DMS153 (cell line): Measurements from ENCODE around the gene MYLK2.
A peak's percentile ranks its signal among the peaks of the same experiment; 100 is the strongest.
"Not testable (repeated sequence)": the region's sequence is repeated elsewhere in the genome, so short reads cannot be mapped to it uniquely, and the experiment has no call there.

Experiments used
- DNase-seq: peaks from one replicate; lab custom pipeline; 2025; lab: John Stamatoyannopoulos, UW

The MYLK2 gene

DNA sequence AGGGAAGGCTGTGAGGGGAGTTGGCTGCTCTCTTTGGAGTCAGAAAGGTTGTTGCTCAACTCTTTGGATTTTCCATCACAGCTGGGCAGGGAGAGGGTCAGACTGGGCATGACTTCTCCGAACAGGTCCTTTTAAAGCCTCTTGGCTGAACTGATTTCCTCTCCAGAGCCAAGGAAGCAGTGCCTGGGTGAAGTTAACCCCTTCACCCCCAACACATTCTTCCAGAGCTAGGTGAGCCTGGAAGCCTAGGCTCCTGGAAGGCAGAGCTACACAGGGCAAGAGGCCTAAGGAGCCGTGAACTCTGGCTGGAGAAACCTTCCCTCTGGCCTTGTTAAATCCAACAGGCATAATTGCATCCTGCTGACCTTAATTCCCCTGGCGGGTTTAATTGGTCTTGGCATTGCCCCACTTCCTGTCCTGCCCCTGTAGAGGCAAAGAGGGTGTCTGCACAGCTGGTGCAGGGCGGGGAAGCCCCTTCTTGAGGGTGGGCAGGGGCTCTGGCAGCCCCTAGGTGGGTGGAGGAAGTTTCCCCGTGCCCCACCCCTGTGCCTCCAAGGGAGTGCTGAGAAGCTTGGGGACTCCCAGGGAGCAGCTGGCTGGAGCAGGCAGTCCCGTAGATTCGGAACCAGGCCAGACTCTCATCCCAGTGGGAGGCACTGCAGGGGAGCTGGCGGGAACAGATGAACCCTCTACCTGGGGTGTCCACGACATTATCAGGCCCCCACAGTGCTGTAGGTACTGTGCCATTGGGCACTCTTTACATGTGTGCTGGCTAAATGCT lies 3.6 kb upstream of the MYLK2 start:
- peak; percentile 12 for DNase-seq

DNA sequence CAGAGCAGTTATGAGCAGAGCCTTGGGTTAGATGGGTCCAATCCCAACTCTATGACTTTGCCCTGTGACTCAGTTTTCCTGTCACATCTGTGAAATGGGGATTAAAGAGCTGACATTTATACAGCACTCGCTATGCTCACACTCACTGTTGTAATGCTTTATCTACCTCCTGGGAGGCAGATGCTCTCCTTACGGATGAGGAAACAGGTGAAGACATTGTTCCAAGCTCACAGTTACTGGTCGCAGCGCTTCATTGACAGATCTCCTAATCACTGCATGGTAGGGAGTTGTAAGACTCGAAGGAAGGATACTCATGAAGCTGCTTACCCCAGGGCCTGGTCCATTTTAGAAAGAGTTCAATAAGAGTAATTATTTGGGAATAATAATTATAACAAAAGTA lies 2.9 kb upstream of the MYLK2 start:
- no peak for DNase-seq

DNA sequence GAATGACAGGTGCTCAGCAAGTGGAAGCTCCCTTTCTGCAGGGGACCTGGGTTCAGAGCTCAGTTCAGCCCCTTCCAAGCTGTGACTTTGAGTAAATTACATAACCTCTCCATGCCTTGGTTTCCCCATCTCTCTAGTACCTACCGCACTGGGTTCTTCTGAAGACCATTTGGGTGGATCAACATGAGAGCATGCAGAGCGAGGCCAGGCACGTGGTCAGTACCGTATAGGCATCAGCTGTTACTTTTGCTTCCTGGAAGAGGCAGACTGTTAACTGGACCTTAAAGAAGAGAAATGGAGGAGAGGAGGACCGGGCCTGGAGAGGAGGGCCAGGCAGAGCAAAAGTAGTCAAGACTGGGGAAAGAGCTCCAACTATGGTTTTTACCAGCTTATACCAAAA lies 1.7 kb upstream of the MYLK2 start:
- no peak for DNase-seq

DNA sequence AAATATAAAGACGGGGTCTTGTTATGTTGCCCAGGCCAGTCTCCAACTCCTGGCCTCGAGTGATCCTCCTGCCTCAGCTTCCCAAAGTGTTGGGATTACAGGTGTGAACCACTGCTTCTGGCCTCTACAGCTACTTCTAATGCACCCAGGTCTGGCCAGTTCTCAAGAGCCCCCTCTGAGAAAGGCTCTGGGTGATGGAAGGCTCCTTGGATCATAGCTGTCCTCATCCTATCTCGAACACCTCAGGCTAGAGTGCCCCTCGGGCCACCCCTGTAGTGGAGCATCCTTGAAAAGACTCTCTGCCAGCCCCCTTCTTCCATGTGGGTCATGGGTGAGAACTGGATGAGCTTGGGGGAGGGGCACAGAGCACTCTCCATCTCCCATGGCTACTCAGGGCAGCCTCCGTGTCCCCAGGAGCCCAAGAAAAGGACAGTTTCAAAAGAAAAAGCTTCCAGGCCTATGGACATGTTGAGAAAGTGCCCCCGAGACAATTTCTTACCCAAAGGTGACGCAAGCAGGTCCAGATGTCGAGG lies 714 bp upstream of the MYLK2 start:
- no peak for DNase-seq

DNA sequence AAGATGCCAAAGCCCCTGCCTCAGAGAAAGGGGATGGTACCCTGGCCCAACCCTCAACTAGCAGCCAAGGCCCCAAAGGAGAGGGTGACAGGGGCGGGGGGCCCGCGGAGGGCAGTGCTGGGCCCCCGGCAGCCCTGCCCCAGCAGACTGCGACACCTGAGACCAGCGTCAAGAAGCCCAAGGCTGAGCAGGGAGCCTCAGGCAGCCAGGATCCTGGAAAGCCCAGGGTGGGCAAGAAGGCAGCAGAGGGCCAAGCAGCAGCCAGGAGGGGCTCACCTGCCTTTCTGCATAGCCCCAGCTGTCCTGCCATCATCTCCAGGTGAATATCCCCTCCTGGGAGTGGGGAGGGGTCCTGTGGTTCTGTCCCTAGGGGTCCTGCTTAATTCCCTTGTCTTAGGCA lies 1.1 kb downstream of the MYLK2 start:
- no peak for DNase-seq

DNA sequence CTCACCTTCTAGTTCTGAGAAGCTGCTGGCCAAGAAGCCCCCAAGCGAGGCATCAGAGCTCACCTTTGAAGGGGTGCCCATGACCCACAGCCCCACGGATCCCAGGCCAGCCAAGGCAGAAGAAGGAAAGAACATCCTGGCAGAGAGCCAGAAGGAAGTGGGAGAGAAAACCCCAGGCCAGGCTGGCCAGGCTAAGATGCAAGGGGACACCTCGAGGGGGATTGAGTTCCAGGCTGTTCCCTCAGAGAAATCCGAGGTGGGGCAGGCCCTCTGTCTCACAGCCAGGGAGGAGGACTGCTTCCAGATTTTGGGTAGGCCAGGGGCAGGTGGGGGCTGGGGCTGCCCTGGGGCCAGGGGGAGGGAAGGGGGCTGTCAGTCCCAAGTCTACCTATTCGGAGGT lies 2.3 kb downstream of the MYLK2 start:
- DNase-seq: no peak

DNA sequence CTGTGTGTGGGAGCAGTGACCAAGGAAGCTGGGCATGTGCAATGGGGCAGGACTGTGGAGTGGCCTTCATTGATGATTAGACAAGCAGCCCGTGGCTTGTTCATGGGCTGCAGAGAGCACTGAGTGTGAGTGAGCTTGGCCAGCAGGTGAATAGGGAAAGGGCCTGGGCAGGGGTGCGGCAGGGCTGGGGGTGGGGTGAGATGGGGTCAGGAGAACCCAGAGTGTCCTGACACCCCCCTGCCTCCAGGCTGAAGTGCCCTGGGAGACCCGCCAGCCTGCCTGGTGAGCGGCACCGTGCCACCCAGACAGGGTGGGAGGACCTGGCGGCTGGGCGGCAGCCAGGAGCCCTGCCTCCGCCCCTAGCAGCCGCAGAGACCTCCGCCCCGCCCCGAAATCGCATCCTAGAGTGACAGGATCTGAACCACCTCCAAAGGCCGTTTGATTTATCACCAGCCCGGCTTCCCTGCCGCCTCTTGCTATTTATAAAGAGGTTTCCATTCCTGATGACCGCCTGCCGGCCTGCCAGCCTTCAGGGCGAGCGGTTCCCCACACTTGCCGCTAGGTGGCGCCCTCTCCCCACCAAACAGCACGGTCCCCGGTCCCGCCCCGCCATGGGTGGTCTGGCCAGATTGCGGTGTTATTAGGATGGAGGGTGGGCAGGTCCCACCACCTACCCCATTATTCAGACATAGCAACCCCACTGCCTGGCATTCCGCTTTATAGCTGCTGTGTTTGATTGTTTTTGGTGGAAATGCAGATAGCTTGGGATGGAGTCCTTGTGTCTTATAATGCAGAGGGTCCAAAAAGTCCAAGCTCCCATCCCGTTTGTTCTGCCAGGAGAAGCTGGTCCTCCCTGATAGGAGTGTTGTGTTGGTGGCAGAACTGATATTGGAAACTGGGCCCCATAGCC lies 3.5 kb downstream of the MYLK2 start:
- peak; percentile 73 for DNase-seq

DNA sequence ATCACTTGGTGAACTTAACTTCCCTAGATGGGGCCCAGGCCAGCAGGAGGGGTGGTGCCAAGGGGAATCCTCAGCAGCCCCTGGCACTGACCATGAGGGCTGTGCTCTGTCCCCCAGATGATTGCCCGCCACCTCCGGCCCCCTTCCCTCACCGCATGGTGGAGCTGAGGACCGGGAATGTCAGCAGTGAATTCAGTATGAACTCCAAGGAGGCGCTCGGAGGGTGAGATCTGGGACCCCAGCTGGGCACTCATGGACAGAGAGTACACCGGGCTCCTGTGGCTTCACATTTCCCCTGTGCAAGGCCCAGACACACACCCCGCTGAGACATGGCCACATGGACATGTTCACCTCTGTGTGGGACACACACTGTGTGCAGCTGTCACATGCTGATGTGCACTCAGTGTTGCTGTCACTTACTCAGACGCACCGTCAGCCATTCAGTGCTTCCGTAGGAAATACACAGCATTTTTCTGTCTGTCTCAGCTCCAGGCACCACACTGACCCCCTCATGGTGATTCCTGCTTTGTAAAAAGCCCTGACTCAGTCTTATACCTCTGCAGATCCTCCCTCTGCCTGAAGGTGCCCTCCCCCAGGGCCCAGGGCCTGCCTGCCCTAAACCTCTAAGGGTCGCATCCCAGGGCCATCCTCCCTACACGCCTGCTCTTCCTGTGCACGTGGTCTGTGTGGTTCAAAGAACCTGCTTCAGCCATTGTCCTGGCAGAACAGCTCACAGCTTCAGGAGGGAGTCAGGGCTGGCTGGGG lies 4.4 kb downstream of the MYLK2 start:
- no peak for DNase-seq

DNA sequence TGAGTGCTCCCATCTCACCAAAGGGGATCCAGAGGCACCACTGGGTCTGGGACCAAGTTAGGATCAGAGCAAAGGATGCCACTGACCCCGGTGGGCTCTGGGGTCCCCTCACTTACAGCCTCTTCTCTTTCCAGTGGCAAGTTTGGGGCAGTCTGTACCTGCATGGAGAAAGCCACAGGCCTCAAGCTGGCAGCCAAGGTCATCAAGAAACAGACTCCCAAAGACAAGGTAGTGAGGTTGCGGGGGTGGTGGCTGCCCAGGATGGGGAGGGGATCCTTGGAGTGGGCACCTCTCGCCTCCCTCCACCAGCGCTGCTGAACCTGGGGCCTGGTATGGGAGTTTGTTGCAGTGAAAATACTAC lies 4.9 kb downstream of the MYLK2 start:
- no peak for DNase-seq

DNA sequence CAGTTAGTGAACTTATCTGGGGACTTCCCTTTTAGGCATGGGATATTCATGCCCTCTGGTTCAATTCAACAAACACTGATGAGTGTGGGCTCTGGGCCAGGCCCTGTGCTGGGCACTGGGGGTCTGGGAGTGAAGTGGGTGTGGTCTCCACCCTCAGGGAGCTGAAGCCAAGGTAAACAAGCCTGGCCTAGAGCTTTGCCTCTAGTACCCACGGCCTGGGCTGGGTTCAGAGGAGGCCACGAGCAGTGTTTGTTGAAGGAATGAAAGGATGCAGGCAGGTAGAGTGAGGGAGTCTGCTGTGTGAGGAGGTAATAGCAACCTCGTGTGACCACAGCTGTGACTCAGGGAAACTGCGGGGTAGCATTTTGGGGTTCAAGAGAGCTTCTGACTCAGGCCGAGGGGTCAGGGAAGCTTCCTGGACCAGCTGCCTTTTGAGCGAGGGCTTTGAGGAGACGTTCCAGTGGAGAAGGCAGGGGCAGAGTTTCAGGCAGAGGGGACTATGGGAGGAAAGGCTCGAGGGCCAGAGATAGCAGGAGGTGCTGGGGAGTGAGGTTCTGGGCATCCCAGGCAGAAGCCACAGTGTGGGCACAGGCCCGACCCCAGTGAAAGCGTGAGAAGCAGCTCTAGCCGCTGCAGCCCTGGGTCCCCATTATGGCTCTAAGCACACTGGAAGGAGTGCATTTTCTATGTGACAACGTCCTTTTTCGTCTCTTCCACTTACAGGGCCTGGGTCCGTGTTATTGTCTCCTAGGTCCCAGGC lies 5.6 kb downstream of the MYLK2 start:
- peak; percentile 47 for DNase-seq

DNA sequence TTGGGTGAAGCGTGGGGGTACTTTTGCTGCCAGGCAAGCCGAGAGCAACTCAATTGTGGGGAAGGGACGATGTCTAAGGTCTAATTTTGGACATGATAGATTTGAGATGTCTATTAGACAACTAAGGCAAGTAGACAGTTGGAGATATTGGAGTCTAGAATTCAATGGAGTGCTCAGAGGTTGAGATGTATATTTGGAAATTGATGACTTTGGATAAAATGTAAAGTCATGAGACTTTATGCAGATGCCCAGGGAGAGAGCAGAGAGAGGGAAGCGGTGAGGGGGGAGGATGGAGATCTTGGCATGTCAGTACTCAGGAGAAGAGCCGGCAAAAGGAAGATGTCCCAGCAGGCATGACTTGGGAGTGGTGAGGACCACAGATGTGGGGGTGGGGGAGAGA lies 6.9 kb downstream of the MYLK2 start:
- DNase-seq: no peak

DNA sequence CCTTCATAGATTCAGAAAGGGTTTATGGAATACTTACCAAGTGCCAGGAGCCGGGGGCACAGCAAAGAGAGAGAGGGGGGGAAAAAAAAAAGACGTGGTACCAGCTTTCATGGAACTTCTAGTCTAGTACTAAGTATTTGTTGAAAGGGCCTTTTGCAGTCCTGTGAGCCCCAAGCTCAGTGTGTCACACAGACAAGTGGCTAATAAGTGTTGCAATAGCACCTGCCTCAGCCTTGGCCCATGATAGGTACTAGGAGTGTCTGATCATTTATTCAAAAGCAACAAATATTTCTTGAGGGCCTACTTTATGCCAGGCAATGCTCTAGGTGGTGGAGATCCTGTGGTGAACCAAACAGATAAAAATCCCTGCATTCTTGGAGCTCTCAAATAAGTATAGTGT lies 7.9 kb downstream of the MYLK2 start:
- DNase-seq: no peak

DNA sequence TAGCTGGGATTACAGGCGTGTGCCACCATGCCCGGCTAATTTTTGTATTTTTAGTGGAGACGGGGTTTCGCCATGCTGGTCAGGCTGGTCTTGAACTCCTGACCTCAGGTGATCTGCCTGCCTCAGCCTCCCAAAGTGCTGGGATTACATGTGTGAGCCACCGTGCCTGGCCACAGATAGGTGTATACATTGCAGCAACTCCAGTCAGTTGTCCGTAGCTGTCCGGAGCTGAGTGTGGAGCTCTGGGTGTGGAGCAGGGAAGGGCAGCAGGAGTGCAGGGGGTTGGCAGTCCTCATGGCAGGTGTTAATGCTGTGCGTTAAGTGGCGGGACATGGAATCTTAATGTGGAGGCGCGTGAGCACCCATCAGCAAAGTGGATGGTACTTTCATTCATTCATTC lies 8.9 kb downstream of the MYLK2 start:
- DNase-seq: not testable (repeated sequence)

DNA sequence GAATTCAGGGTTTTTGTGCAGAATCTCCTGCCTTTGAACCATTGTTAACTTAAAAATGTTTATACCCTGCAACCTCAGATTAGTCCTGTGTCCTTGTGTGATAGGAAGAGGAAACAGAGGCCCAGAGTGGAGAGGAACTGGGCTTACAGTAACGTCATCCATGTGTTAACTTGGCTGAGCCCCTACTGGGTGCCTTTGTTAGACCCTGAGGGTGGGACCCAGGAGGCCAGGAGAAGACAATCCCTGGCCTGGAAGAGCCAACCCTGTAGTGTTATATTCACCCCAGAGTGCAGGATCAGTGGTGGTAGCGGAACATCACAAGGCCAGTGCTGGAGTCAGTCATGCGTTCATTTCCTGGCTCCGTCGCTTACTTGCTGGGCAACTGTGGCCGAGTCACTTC lies 10.6 kb downstream of the MYLK2 start:
- no peak for DNase-seq

DNA sequence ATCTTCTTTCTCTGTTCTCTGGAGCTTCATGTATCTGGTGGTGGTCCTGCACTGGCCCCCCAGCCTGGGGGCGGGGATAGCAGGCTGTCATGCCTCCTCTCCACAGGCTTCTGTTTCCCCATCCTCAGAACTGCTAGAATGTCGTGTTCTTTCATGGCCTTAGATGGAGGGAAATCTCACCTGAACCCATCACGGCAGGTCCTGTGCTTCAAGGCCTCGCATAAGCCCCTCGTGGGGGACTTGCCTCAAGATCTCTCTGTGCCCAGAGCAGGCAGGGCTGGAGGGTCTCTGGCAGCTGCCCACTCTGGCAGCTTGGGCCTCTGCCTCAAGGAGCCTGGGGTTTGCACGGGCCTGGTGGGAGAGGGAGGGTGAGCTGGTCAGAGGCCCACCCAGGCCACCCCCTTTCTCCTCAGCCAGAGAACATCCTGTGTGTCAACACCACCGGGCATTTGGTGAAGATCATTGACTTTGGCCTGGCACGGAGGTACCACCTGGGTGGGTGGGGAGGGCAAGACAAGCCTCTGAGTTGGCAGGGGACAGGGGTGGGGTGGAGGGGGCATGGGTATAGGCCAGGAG lies 11.3 kb downstream of the MYLK2 start:
- DNase-seq: no peak

DNA sequence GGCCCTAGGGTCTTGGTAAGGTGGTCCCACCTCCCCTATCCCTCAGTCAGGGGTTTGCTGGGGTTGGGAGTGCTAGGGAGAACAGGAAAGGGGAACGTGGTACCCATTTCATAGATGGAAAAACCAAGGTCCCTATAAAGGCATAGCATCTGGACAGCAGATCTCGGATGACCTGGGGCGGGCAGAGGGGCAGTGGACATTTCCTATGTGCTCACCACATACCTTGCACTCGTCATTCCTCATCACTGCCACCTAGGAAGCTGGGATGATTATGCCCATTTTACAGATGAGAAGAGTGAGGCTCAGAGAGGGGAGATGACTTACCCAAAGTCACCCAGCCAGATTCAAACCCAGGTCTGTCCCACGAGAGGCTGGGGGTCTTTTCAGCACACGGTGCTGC lies 12.1 kb downstream of the MYLK2 start:
- DNase-seq: no peak

DNA sequence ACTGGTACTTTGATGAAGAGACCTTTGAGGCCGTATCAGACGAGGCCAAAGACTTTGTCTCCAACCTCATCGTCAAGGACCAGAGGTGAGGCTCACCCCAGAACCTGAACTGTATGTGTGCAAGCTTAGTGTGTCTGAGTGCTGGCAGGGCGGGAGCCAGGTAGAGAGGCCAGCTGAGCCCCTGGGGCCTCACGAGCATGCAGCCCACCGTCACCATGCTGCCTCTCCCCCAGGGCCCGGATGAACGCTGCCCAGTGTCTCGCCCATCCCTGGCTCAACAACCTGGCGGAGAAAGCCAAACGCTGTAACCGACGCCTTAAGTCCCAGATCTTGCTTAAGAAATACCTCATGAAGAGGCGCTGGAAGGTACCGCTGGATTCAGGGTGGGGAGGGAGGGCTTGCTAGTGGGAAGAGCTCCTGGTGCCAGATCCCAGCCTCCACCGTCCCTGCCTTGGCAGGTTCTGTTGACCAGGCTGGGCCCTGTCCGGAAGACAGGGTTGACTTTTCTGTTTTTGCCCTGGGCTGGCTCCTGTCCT lies 12.7 kb downstream of the MYLK2 start:
- no peak for DNase-seq

DNA sequence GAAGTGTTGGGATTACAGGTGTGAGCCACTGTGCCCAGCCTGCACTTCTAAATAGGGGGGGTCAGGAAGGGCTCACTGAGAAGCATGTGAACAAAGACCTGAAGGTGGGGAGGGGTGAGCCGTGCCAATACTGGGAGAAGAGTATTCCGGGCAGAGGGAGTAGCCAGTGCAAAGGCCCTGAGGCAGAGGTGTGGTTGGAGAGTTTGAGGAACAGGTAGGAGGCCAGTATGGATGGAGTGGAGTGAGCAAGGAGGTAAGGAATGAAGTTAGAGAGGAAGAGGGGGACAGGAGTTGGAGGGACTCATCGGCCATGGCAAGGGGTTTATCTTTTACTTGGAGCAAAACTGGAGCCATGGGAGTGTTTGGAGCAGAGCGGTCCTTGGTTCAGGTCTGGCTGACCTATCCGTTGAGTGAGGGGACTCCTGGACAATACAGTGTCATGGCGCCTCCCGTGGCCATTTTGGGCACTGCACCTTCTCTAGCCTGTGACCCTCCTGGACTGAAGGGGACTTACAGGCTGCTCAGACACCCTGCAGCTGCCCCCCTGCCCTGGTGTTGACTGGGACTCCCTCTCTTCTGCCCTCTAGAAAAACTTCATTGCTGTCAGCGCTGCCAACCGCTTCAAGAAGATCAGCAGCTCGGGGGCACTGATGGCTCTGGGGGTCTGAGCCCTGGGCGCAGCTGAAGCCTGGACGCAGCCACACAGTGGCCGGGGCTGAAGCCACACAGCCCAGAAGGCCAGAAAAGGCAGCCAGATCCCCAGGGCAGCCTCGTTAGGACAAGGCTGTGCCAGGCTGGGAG lies 14.2 kb downstream of the MYLK2 start:
- DNase-seq: no peak

DNA sequence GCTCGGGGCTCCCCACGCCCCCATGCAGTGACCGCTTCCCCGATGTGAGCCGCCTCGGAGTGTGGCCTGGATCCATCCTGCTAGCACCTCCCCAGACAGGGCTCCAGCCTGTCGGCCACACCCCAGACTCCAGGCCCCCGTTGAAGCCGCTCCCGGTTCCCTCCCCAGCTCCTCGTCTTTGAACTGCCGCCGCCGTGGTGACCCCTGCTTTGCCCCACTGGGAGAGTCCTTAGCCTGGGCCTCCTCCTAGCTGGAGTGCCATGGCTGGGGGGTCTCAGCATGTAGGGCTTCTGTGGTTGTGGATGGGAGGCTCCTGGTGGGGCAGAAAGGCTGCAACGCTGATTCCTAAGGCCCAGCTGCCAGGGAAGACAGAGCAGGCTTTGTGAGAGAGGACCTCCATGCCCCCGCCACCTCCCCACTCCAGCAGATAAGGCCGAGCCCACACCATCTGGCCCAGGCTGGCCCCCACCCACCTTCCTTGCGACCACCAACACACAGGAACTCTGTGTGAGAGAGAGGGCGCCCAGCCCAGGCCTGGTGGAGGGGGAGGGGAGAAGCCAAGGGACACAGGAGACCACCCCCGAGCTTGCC lies 14.9 kb downstream of the MYLK2 start:
- DNase-seq: no peak

DNA sequence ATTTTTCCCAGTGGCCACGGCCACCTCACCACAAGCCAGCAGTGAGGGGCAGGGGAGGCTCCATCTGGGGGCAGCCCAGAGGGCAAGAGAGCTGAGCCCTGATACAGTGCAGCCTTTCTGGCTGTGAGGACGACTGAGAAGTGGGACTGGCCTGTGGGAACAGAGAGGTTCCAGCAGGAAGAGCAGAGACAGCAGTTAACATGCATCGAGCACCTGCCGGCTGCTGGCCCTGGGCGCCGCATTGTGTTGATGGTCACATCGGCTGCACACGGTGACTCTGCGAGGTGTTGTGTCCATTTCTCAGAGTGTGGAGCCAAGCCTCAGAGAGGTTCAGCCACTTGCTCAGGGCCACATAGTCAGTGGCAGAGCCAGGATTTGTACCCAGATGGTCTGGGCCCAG lies 16.4 kb downstream of the MYLK2 start:
- no peak for DNase-seq
